CD4-positive, alpha-beta T cell (primary cell): ENCODE measurements around the gene NCDN. TPM values are rescaled to one million over a fixed set of nuclear protein-coding genes. Genes with fewer than 3 reads are reported as not detected.

Experiments
- ATAC-seq: fragments of 200-7000 bp; cut with Tn5 transposase; one replicate; pipeline ENCODE4 v1.10.0; 2022; ENCODE audit warnings: mild to moderate bottlenecking; ENCODE audit not compliant: poor library complexity
- CTCF ChIA-PET: fragments of 350-600 bp; sonication (Branson Sonifier 250); formaldehyde crosslinking; loops from one replicate; lab custom pipeline; 2021; ENCODE audit warnings: antibody characterized with exemption, inconsistent platforms; lab: Charles Lee
- POLR2A ChIA-PET: fragments of 350-600 bp; sonication (Branson Sonifier 250); formaldehyde crosslinking; loops from one replicate; lab custom pipeline; 2021; ENCODE audit warnings: antibody characterized with exemption, inconsistent platforms; lab: Charles Lee
- DNase-seq, 14 experiments: peaks; one replicate each; pipeline ENCODE4 v3.0.0-alpha.2; 2013 to 2020; ENCODE audit warnings: mixed read lengths in 2 of 14
- H3K27ac ChIP-seq, 2 donors: one replicate each; pipeline versions ENCODE4 v1.5.1 to v1.7.0; 2013; ENCODE audit warnings: low read length in 2 of 2, low read depth in 1 of 2, mild to moderate bottlenecking in 1 of 2
- H3K27me3 ChIP-seq, 2 experiments: 1 replicate in 1 of 2; 2 replicates in 1 of 2; pipeline versions ENCODE4 v1.6.1 to v1.7.0; 2013; ENCODE audit warnings: low read length in 2 of 2, control low read depth in 1 of 2, mild to moderate bottlenecking in 1 of 2, moderate library complexity in 1 of 2; ENCODE audit not compliant: insufficient read depth in 2 of 2, control insufficient read depth in 1 of 2
- H3K36me3 ChIP-seq: one replicate; pipeline ENCODE4 v1.6.1; 2013; ENCODE audit warnings: low read length, control low read depth; ENCODE audit not compliant: insufficient read depth
- H3K4me1 ChIP-seq: one replicate; pipeline ENCODE4 v1.6.1; 2013; ENCODE audit warnings: low read length, control low read depth; ENCODE audit not compliant: insufficient read depth
- H3K4me3 ChIP-seq: one replicate; pipeline ENCODE4 v1.5.1; 2013; ENCODE audit warnings: mild to moderate bottlenecking, low read length, moderate library complexity
- H3K9me3 ChIP-seq, 2 experiments: 1 replicate in 1 of 2; 2 replicates in 1 of 2; pipeline versions ENCODE4 v1.6.1 to v1.7.0; 2013; ENCODE audit warnings: low read length in 2 of 2, mild to moderate bottlenecking in 2 of 2, control low read depth in 1 of 2, moderate library complexity in 1 of 2; ENCODE audit not compliant: control insufficient read depth in 1 of 2, insufficient read depth in 1 of 2
- H3K27ac Mint-ChIP-seq: one replicate; pipeline ENCODE4 v1.8.0; 2020; ENCODE audit warnings: mixed read lengths
- H3K27me3 Mint-ChIP-seq: one replicate; pipeline ENCODE4 v1.8.0; 2021; ENCODE audit warnings: mixed read lengths
- H3K36me3 Mint-ChIP-seq: one replicate; pipeline ENCODE4 v1.8.0; 2021; ENCODE audit warnings: low read depth, mixed read lengths
- H3K4me1 Mint-ChIP-seq: one replicate; pipeline ENCODE4 v1.8.0; 2021; ENCODE audit warnings: low read depth, mixed read lengths
- H3K4me3 Mint-ChIP-seq: one replicate; pipeline ENCODE4 v1.8.0; 2020; ENCODE audit warnings: mild to moderate bottlenecking, mixed read lengths
- H3K9me3 Mint-ChIP-seq: one replicate; pipeline ENCODE4 v1.8.0; 2020; ENCODE audit warnings: mixed read lengths
- CTCF ChIP-seq: fragments of 200-600 bp; IDR thresholded peaks from one replicate; pipeline ENCODE4 v1.8.0; 2022; ENCODE audit warnings: antibody characterized with exemption, mild to moderate bottlenecking
- intact Hi-C, 2 experiments: fragments of 100-400 bp; cut with DNase I in 1 of 2; cut with micrococcal nuclease in 1 of 2; formaldehyde crosslinking; loops; one replicate each; pipeline versions ENCODE4 v1.15.1 to v1.9.0; 2023 to 2025; cut with DNase I, micrococcal nuclease
- total RNA-seq, 174 experiments: library from RNA in 2 of 174; stranded (reverse) in 2 of 174; gene quantifications; one replicate each; pipeline ENCODE4 v1.2.3 and lab custom pipeline; 2021 to 2026

Gene NCDN
- total RNA-seq, 2 experiments from 2014 or later: 12.8 to 14.2 TPM

DNA sequence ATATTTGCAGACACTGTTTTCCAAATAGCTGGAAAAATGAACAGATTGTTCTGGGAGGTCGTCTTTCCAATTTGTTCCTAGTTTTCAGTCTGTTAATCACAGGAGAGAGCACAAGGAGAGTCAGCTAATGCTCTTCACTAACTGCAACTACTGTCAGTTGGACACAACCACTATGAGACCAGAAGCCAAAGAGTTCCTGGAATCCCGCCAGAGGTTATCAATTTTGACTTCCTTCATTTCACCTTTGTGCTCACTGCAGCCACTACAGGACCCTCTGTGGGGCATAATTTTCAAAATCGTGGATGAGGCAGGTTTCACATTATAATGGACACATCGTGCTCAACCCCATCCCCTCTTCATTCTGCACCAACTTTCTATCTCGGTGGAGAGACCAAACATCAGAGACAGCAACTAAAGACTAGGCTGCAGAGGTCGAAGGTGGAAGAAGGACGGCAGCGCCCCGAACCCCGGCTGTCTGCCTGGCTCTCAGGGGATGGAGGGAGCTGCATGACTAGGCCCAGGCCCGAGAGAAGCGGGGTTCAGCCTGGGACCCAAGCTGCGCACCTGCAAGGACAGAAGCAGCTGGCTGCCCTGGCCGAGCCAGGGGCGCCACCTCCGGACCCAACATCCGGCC lies 998 bp upstream of the NCDN start:
- TF ChIP-seq CTCF: no peak
- Mint-ChIP-seq H3K9me3 (no peaks in the 10 kb centered on the region), H3K4me3 (peak overlapping the region; percentile 100), H3K4me1 (peaks cover 78% of the 10 kb centered on the region), H3K27ac (peak overlapping the region; percentile 97), H3K36me3 (peaks cover 78% of the 10 kb centered on the region), H3K27me3 (no peaks in the 10 kb centered on the region)
- Histone ChIP-seq H3K27me3 (no peaks in the 10 kb centered on the region), H3K27ac (peak overlapping the region in 1 of 2 donors; percentile 77), H3K4me3 (peak overlapping the region; percentile 98), H3K36me3 (peaks cover 23% of the 10 kb centered on the region), H3K9me3 (no peaks in the 10 kb centered on the region), H3K4me1 (peaks cover 47% of the 10 kb centered on the region)
- DNase-seq (peak in 1 of 14 experiments; percentile 23), ATAC-seq (no peak)
- intact Hi-C loops: loop anchor here (2.0 to 10.0 kb wide), 6 partner anchors 50 to 692 kb away; partner anchors contain the start of genes SFPQ (in 1 of the 2) and ZMYM6 (in 1 of the 2)
- CTCF ChIA-PET: interaction anchor here (0.6 to 2.0 kb wide), 4 partner anchors 9 to 157 kb away, joined by 3 to 10 read pairs (median 4); no protein-coding TSS in a partner anchor
- POLR2A ChIA-PET: interaction anchor here (0.5 to 3.2 kb wide), 17 partner anchors 8 to 374 kb away, joined by 3 to 53 read pairs (median 5); partner anchors contain the start of gene AGO3

- peaks cover 78% of the 10 kb centered on the region for H3K4me1 Mint-ChIP-seq
- no peaks in the 10 kb centered on the region for H3K27me3 Mint-ChIP-seq
- peak within 1 kb of the TSS; percentile 100 for H3K4me3 Mint-ChIP-seq
- H3K4me1 ChIP-seq: peaks cover 47% of the 10 kb centered on the region
- ATAC-seq (peak; percentile 54), DNase-seq (peak in 3 of 14 experiments; percentile 69 to 84 (median 77))
- H3K36me3 ChIP-seq: peaks cover 18% of the 10 kb centered on the region
- POLR2A ChIA-PET: interaction anchor here (0.7 to 3.2 kb wide), 24 partner anchors 8 to 1917 kb away, joined by 3 to 53 read pairs (median 5); partner anchors contain the start of genes AGO3, CLSPN, SFPQ and THRAP3
- H3K27me3 ChIP-seq: no peaks in the 10 kb centered on the region
- H3K27ac Mint-ChIP-seq: peak within 1 kb of the TSS; percentile 97
- CTCF ChIA-PET: interaction anchor here (0.6 to 2.0 kb wide), 3 partner anchors 12 to 157 kb away, joined by 4 to 10 read pairs (median 4); no protein-coding TSS in a partner anchor
- H3K27ac ChIP-seq: peak within 1 kb of the TSS; percentile 77 to 84
- intact Hi-C loops: loop anchor here (2.0 to 10.0 kb wide), 6 partner anchors 50 to 692 kb away; partner anchors contain the start of genes SFPQ (in 1 of the 2) and ZMYM6 (in 1 of the 2)
- peak within 1 kb of the TSS; percentile 98 for H3K4me3 ChIP-seq
- no peaks in the 10 kb centered on the region for H3K9me3 ChIP-seq
- peaks cover 78% of the 10 kb centered on the region for H3K36me3 Mint-ChIP-seq
- H3K9me3 Mint-ChIP-seq: no peaks in the 10 kb centered on the region
- no peak for TF ChIP-seq CTCF
Measured at GRCh38 chr1:35557118-35557610, 435 bp upstream of the NCDN start, which contains the start of gene KIAA0319L. TSS of gene KIAA0319L (minus strand) at chr1:35557403. CDS start at chr1:35554491, 2,912 bp downstream.
